Measurements from ENCODE around the gene ANXA6. TPM values are rescaled to one million over a fixed set of nuclear protein-coding genes. Genes with fewer than 3 reads are reported as not detected.

The ANXA6 gene
- total and polyA plus RNA-seq, 9 of the 15 experiments (the other 6 are each of a cell fraction or from before 2014, with no cell fraction given): 0.70 to 13.2 (median 8.3) TPM

DNA sequence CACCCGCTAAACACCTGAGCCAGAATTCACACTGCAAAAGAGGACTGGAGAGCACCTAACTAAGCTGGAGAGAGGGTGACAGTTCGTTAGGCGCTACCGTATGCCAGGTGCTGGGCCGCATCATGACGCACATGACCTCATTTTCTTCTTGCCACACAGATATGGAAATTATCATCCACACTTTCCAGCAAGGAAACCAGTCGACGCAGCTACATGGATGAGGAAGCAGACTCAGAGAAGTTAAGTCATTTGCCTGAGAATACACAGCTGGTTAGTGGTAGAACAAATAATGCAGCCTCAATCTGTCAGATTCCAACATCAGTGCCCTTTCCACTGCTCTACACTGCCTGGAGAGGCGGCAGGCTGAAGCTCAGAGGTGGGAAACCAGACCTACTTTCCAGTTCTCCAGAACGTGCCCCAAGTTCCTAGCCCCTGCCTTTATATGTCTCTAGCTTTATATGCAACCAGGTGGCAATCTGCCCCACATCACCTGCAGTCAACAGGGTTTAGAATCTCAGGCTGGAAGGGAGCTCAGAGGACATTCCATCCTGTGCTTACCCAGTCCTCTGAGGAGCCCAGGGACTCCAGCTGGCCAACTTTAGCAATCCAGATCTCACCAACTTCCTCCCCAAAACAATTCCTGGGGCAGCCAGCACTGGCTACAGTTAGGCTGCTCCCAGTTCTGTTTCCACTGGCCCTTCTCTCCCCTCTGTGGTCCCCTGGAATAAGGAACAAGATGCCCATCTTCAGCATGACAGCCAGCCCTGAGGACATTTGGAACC is 85.5 kb downstream of the ANXA6 start:
- DNase-seq (ENCODE audit: extremely low read depth in 1 of 4, low spot score in 3 of 4): no peak
- Histone ChIP-seq H3K27me3 (ENCODE audit: control insufficient read depth in 2 of 2, insufficient read depth in 2 of 2, low read length in 2 of 2) (no peaks in the 10 kb centered on the region; a peak in 1 of 5 replicates), H3K4me2 (ENCODE audit: insufficient read depth, low read length) (no peak overlapping the region), H3K4me3 (no peak overlapping the region), H3K36me3 (ENCODE audit: control insufficient read depth, insufficient read depth, low read length) (peaks cover 27% of the 10 kb centered on the region), H3K79me2 (ENCODE audit: control insufficient read depth, insufficient read depth, low read length) (peaks cover 76% of the 10 kb centered on the region), H3K9me1 (ENCODE audit: control insufficient read depth, insufficient read depth, low read length) (peaks cover 9% of the 10 kb centered on the region), H3K9me3 (replicated peaks; ENCODE audit: control insufficient read depth, insufficient read depth, low read depth, low read length) (no peaks in the 10 kb centered on the region), H3K9ac (ENCODE audit: insufficient read depth in 1 of 2, low read depth in 2 of 2, low read length in 2 of 2) (peak overlapping the region in 1 of 2 experiments; percentile 22; a peak in 1 of 4 replicates), H2AFZ (ENCODE audit: low read depth, low read length) (no peak overlapping the region), H3K4me1 (replicated peaks in 1 of 2; ENCODE audit: control insufficient read depth in 2 of 2, insufficient read depth in 2 of 2, low read length in 2 of 2) (peaks cover 6 to 9% of the 10 kb centered on the region in 2 experiments; a peak in 2 of 5 replicates), H4K20me1 (replicated peaks; ENCODE audit: control insufficient read depth, insufficient read depth, low read length) (peaks cover 28% of the 10 kb centered on the region), H3K27ac (ENCODE audit: extremely low read depth, low read depth, low read length) (no peak overlapping the region)
- intact Hi-C loops (cut with micrococcal nuclease): no loop called here
- FAIRE-seq: no peak
- ATAC-seq: no peak
- CTCF ChIA-PET (ENCODE audit: low intra/inter-chr PET ratio): no interaction called here
- TF ChIP-seq RBM25 (IDR thresholded peaks at IDR 0.05; ENCODE audit: low read depth, low read length, severe bottlenecking): peak; percentile 9
- TF ChIP-seq, protein P1, sequence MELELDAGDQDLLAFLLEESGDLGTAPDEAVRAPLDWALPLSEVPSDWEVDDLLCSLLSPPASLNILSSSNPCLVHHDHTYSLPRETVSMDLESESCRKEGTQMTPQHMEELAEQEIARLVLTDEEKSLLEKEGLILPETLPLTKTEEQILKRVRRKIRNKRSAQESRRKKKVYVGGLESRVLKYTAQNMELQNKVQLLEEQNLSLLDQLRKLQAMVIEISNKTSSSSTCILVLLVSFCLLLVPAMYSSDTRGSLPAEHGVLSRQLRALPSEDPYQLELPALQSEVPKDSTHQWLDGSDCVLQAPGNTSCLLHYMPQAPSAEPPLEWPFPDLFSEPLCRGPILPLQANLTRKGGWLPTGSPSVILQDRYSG (tag; conservative IDR thresholded peaks at IDR 0.05; ENCODE audit: low read depth): no peak
- POLR2A ChIA-PET: interaction anchor here (0.6 to 1.5 kb wide), 5 partner anchors 10 to 794 kb away, joined by 3 to 8 read pairs (median 3); partner anchors contain the start of gene TNIP1
- 83% methylated on average over 10 of the region's 10 CpGs for WGBS (ENCODE audit: insufficient coverage, low coverage, missing lambda C conversion rate)
- in situ Hi-C loops (cut with MboI): no loop called here
- no TSS peak for BruUV-seq (replicated peaks)
